ENCODE results near the gene COA4.
"Not testable (repeated sequence)": the region's sequence is repeated elsewhere in the genome, so short reads cannot be mapped to it uniquely, and the experiment has no call there.

The COA4 gene

DNA sequence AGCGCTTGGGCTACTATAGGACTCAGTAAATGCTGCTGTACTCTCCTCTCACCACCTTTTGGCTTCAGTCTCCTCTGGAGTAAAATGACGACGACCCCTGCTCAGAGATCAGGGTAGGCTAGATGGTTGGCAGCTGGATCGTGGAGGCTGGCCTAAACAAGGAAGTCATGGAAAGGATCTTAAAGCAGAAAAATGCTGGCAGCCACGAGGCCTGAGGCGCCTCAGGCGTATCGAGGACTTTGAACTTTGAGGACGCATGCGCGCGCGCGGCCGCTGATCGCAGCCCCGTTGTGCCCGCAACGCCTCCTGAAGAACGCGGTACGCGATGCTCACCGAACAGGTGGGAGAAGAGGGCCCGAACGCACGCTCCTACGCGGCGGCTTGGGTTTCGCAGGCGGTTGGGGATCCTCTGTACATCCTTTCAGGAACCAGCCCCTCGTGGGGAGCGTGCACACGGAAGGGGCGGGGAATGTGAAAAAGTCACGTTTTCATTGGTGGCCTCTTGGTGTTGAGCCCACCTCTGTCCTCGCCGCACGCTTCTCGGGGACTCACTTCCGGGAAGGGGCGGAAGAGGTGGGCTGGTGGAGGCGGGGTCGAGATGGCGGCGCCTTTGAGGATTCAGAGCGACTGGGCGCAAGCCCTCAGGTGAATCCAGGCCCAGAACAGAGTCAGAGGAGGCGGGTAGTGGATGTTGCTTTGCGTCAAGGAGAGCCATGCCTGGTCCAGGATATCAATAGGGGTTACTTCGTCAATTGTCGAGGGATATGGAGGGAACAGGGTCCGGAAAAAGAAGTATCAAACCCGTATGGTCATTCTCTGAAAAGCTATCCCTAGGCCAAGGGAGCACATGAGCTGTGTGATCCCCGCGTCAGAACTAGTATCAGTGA, at the start of gene COA4, which contains the start of gene PAAF1:
COA4 (minus strand) TSS at position 423 of the 887 bp plus-strand sequence. CDS start 3,468 bp downstream, outside the sequence.
PAAF1 (plus strand) TSS at position 576 of the 887 bp plus-strand sequence; CDS start at position 599, 23 bp downstream.
- DNase-seq = peak; percentile 53 to 97 (median 90)

DNA sequence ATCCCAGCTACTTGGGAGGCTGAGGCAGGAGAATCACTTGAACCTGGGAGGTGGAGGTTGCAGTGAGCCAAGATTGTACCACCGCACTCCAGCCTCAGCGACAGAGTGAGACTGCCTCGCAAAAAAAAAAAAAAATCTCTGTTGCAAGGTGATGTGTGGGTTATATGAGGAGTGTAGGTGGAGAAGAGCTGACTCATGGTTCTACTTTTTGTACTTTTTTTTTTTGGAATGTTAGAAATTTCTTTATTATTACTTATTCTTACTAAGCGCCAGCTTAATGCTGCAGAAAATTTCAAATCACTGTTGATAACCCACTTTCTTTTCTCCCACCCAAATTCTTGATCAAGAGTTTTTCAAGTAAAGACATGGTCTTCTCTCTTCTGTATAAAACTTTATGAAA, 44.5 kb upstream of the COA4 start:
- no peak for DNase-seq

GRCh38 chr11:73916435-73916834, 39.8 kb upstream of the COA4 start:
- DNase-seq = peak in 1 of 56 donors; percentile 1

- no peak for DNase-seq
Observed at GRCh38 chr11:73914284-73914683, 37.6 kb upstream of the COA4 start.

GRCh38 chr11:73913472-73913871, 36.8 kb upstream of the COA4 start:
- no peak for DNase-seq

- no peak for DNase-seq
Observed at GRCh38 chr11:73912026-73912425, 35.4 kb upstream of the COA4 start.

- DNase-seq = no peak
Observed at GRCh38 chr11:73907191-73907590, 30.5 kb upstream of the COA4 start.

DNA sequence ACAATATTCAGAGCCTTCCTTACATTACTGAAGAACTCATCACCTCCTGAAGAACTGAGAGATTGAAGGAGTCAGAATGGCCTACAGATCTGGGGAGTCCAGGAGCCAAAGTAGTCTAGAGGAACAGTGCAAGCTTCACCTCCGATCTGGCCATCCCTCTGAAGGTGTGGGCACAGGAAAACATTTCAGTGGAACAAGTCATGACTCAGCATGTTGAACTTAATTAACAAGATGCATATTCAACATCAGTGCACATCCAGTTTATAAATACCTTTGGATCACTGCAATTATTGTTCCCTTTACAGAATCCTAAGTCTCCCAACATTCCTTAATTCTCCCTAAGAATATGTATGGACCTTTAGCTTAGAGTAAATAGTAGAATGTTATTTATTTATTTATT, 25.7 kb upstream of the COA4 start:
- DNase-seq = no peak

DNA sequence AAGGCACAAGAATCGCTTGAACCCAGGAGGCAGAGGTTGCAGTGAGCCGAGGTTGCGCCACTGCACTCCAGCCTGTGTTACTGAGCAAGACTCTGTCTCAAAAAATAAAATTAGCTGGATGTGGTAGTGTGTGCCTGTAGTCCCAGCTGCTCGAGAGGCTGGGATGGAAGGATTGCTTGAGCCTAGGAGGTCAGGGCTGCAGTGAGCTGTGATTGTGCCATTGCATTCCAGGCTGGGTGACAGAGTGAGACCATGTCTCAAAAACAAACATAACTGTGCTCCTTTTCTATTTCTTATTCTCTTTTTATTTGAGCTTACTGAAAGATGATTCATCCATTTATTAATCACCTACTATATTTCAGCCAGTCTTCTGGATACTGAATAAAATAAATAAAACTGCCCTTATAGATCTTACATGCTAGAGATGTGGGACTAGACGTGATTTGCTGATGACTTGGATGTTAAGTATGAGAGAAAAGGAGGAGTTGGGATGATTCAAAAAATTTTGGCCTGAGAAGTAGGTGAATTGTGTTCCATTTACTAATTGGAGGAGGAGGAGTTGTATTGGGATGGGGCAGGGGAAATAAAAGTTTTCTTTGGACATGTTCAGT, 18.2 kb upstream of the COA4 start:
- DNase-seq = no peak

DNA sequence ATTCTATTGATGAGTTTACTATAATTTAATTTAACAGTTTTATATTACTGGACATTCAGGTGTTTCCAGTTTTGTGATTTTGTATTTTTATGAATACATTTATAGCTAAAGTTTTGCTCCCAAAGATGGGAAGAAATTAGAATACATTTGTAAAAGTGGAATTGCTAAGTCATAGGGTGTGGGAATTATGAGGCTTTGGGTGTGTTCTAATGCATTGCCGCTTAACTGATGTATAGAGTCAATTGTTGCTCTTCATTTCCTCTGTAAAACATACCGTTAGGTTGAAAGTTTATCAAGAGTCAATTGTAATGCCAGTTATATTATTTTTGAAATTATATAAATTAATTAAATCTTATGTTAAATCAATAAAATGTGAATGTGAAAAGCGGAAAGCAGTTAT, 16.4 kb upstream of the COA4 start:
- DNase-seq = no peak

DNA sequence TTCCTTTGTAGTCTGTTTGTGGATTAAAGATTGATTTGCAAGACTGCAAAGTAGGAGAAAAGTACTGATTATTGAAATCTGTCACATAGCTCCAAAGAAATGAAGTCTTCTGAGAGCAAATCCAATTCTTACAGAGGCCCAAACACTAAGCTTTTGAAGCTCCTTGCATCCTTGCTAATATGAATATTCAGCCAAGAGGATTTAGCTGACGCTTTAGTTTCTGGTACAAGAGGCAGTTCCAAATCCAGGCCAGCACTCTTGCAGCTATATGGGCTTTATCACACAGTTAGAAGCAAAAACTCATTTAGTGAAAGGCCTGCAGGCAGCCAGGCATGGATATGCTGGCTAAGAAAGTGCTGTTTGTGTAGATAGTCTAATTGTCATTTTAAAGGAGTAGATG, 12.9 kb upstream of the COA4 start:
- peak in 1 of 56 donors; percentile 5 for DNase-seq

DNA sequence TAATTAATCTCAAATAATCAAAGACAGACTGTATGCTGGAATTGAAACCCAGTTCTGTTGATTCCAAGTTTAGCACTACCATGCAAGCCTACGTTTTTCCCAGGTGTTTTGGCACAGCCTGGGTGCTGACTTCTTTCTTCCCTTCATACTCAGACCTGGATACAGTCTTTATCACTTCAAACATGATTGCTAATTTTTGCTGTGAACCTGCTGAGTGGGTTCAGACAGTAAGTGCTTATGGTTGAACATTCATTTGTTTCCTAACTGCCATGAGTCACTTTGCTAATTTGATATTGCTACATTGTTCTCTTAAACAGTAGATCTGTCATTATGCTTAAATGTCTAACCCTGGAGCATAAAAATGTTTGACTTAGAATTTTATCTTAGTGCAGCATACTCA, 12.4 kb upstream of the COA4 start:
- DNase-seq = no peak

DNA sequence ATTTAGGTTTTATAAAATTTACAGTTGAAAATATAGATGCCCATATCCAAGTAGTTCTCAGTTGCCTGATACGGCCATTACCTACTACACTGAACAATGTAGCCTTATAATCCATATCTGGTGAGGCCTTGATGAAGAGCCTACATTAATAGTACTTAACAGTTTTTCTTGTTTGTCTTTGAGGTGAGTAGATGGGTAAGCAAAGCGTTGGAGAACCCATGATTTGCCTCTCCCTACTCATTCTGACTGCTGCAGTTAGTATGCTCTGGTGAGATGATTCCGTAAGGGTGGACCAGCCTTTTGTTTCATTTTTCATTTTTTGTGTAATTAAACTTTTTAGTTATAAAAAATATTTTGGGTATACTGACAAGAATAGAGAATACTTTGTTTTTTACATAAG, 11.6 kb upstream of the COA4 start:
- no peak for DNase-seq

GRCh38 chr11:73883856-73884255, 7.2 kb upstream of the COA4 start:
- DNase-seq = no peak

DNA sequence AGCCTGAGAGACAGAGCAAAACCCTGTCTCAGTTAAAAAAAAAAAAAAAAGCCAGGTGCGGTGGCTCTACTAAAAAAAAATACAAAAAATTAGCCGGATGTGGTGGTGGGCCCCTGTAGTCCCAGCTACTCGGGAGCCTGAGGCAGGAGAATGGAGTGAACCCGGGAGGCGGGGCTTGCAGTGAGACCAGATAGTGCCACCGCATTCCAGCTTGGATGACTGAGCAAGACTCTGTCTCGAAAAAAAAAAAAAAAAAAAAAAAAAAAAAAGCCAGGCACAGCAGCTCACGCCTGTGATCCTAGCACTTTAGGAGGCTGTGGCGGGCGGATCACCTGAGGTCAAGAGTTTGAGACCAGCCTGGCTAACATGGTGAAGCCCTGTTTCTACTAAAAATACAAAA, 3.8 kb upstream of the COA4 start:
- not testable (repeated sequence) for DNase-seq

GRCh38 chr11:73878771-73879170, 2.1 kb upstream of the COA4 start:
- DNase-seq = no peak

- DNase-seq = no peak
Observed at GRCh38 chr11:73875840-73876239, 806 bp downstream of the COA4 start.

GRCh38 chr11:73875380-73875779, 1.3 kb downstream of the COA4 start:
- DNase-seq = no peak

DNA sequence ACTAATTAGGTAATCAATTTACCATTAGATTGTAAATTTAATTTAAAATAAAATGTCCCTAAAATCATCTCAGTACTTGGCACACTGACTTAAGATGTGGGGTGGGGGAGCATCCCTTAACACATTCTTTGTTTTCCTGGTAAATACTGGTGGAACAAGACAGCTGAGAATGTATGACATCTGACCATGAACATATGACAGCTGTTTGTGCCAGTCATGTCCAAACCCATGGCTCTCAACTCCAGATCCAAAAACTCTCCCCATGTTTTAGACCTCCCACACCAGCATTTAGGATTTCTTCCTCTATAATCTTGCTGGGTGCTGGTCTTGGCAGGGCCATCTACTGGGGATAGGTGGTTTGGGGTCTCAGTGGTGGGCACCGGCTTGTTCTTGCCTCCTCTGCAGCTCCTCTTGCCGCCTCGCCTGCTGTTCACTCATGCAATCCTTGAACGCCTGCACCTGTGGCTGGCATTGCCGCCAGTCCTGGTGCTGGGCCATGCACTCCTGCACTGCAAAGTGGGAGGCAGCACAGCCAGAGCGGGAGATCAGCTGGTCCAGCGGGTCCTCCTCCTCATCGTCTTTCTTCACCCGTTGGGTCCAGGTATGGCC, 3.8 kb downstream of the COA4 start:
- DNase-seq = no peak

GRCh38 chr11:73870261-73870660, 6.4 kb downstream of the COA4 start:
- DNase-seq = no peak

DNA sequence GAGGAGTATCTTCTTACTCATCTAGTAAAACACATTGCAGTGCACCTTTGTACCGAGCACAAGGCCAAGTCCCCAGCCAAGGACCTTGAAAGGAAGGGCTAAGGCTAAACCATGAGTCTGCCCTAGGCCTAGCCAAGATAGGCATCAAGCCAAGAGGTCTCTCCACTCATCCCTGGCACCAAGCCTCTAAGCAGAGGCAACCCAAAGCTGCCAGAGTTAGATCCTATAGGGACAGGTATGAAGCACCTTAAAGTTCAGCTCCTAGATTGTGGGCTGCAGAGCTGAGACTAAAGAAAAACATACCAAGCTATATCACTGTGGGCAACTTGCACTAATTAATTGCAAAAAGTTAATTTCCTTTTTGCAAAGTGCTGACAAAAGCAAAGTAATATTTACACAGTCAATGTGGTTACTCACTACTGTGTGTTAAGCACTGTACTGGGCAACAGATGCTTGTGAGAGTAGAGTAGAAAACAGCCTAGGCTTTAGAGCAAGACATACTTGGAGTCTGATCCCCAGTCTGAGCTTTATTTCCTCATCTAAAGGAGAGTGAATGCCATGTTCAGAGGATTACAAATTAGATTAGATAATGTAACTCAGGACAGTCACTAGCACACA, 7.2 kb downstream of the COA4 start:
- no peak for DNase-seq

DNA sequence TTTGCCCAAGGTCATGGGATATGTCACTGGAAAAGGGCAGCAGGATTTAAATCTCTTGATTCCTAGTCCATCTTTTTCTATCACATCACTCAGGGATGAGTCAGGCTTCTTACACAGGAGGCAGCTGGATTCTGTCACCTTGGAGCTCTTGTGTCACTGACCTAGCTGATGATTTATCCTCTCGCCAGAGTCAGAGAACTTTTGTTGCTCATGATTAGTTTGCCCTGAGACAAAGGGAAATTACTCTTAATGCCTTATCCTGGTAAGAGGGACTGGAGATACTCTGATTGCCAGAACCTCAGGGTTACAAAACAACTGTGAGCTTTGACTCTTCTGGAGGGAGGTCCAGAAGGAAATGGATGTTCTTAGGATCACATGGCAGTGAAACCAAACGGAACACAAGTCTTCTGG, 10.1 kb downstream of the COA4 start:
- no peak for DNase-seq

All from amygdala (tissue), 56 donors.